Neural cell (in vitro differentiated cells): ENCODE results near the gene NLRX1. TPM values are rescaled to one million over a fixed set of nuclear protein-coding genes. Genes with fewer than 3 reads are reported as not detected.

Source experiments
- H2AFZ ChIP-seq: fragments of 200-600, 300-800 bp; sonication (generic), shearing (Covaris generic); 2 replicates; pipeline ENCODE4 v1.6.0; 2014; ENCODE audit warnings: low read depth, mild to moderate bottlenecking, antibody characterized with exemption, low read length, moderate library complexity
- H3F3A ChIP-seq: fragments of 200-600 bp; shearing (Covaris generic); 2 replicates; pipeline ENCODE4 v1.6.1; 2016; ENCODE audit warnings: mild to moderate bottlenecking, moderate library complexity, mixed read lengths, antibody characterized with exemption, low read length; ENCODE audit not compliant: insufficient read depth, poor library complexity, severe bottlenecking
- H3K27ac ChIP-seq: fragments of 200-600, 300-800 bp; sonication (generic), shearing (Covaris generic); 2 replicates; pipeline ENCODE4 v1.5.1; 2014; ENCODE audit warnings: mild to moderate bottlenecking, low read length, moderate library complexity
- H3K27me3 ChIP-seq: fragments of 300-800, 200-600 bp; sonication (generic), shearing (Covaris generic); 2 replicates; pipeline ENCODE4 v1.6.0; 2014; ENCODE audit warnings: mild to moderate bottlenecking, low read depth, low read length, moderate library complexity; ENCODE audit not compliant: insufficient read depth
- H3K36me3 ChIP-seq: fragments of 300-800, 200-600 bp; sonication (generic), shearing (Covaris generic); 2 replicates; pipeline ENCODE4 v1.5.1; 2014; ENCODE audit warnings: mild to moderate bottlenecking, antibody characterized with exemption, low read length, moderate library complexity; ENCODE audit not compliant: insufficient read depth
- H3K4me2 ChIP-seq: fragments of 300-800, 200-600 bp; sonication (generic), shearing (Covaris generic); 2 replicates; pipeline ENCODE4 v1.6.0; 2014; ENCODE audit warnings: mild to moderate bottlenecking, low read length
- H3K4me3 ChIP-seq: fragments of 300-800, 200-600 bp; sonication (generic), shearing (Covaris generic); 2 replicates; pipeline ENCODE4 v1.5.1; 2014; ENCODE audit warnings: mild to moderate bottlenecking, low read length, moderate library complexity
- H3K79me2 ChIP-seq: fragments of 200-600 bp; shearing (Covaris generic); replicated peaks from 2 replicates; pipeline ENCODE4 v1.6.0; 2014; ENCODE audit warnings: mild to moderate bottlenecking, low read length, moderate library complexity; ENCODE audit not compliant: insufficient read depth
- H3K9ac ChIP-seq: fragments of 300-800, 200-600 bp; sonication (generic), shearing (Covaris generic); 2 replicates; pipeline ENCODE4 v1.6.1; 2016; ENCODE audit warnings: mild to moderate bottlenecking, low read length, mixed read lengths
- H3K9me2 ChIP-seq: fragments of 200-600 bp; shearing (Covaris generic); 2 replicates; pipeline ENCODE4 v1.6.1; 2016; ENCODE audit warnings: mild to moderate bottlenecking, low read length, mixed read lengths; ENCODE audit not compliant: insufficient read depth
- H3K9me3 ChIP-seq: fragments of 200-600, 300-800 bp; sonication (generic), shearing (Covaris generic); 2 replicates; pipeline ENCODE4 v1.6.1; 2016; ENCODE audit warnings: mild to moderate bottlenecking, mixed run types, low read length, moderate library complexity, mixed read lengths
- H4K20me1 ChIP-seq: fragments of 200-600 bp; shearing (Covaris generic); 2 replicates; pipeline ENCODE4 v1.6.1; 2016; ENCODE audit warnings: mild to moderate bottlenecking, mixed run types; ENCODE audit not compliant: insufficient read depth
- EP300 ChIP-seq: fragments of 450-650 bp; conservative IDR thresholded peaks from 2 replicates; pipeline ENCODE4 v1.6.1; 2014; ENCODE audit warnings: antibody characterized with exemption, mild to moderate bottlenecking, moderate library complexity; ENCODE audit not compliant: poor library complexity, severe bottlenecking
- EZH2 ChIP-seq: fragments of 200-600, 300-800 bp; shearing (Covaris generic), sonication (generic); IDR thresholded peaks from 2 replicates; pipeline ENCODE4 v1.6.1; 2014; ENCODE audit warnings: antibody characterized with exemption, low read length, borderline replicate concordance, mild to moderate bottlenecking; ENCODE audit not compliant: insufficient read depth, poor library complexity, severe bottlenecking
- MXI1 ChIP-seq: fragments of 450-650 bp; conservative IDR thresholded peaks from 2 replicates; pipeline ENCODE4 v1.6.1; 2014; ENCODE audit warnings: antibody characterized with exemption, mild to moderate bottlenecking; ENCODE audit not compliant: poor library complexity, severe bottlenecking
- POLR2AphosphoS5 ChIP-seq: IDR thresholded peaks from 2 replicates; pipeline ENCODE4 v1.6.1; 2012
- RAD21 ChIP-seq: fragments of 450-650 bp; conservative IDR thresholded peaks from 2 replicates; pipeline ENCODE4 v1.6.1; 2014; ENCODE audit warnings: antibody characterized with exemption, mild to moderate bottlenecking, moderate library complexity
- SMC3 ChIP-seq: fragments of 450-650 bp; conservative IDR thresholded peaks from 2 replicates; pipeline ENCODE4 v1.6.1; 2014; ENCODE audit warnings: antibody characterized with exemption, mild to moderate bottlenecking, moderate library complexity; ENCODE audit not compliant: poor library complexity
- TAF1 ChIP-seq: IDR thresholded peaks from 2 replicates; pipeline ENCODE4 v1.6.1; 2012; ENCODE audit warnings: low read depth
- polyA plus RNA-seq: library from polyadenylated mRNA; depleted of rRNA; stranded (reverse); fragments of >200 nt; gene quantifications from 2 replicates; pipeline ENCODE4 v1.2.3, GENCODE V29; 2014
- TF ChIP-seq, protein P1 (sequence below): fragments of 450-650 bp; IDR thresholded peaks from 2 replicates; pipeline ENCODE4 v1.5.1; 2014; ENCODE audit warnings: antibody characterized with exemption, mild to moderate bottlenecking, moderate library complexity; ENCODE audit not compliant: poor library complexity, severe bottlenecking
- TF ChIP-seq, protein P2 (sequence below): IDR thresholded peaks from 2 replicates; pipeline ENCODE4 v1.6.1; 2012; ENCODE audit warnings: borderline replicate concordance

Gene NLRX1
- polyA plus RNA-seq, 1 donor from 2014 or later = 1.6 TPM

GRCh38 chr11:119157063-119157462 lies 11.5 kb upstream of the NLRX1 start:
- no peaks in the 10 kb centered on the region for H3K9me2 ChIP-seq
- no peak overlapping the region for H3K4me2 ChIP-seq
- no peaks in the 10 kb centered on the region for H3K9me3 ChIP-seq
- H3K27me3 ChIP-seq = no peaks in the 10 kb centered on the region
- no peak overlapping the region for H3K9ac ChIP-seq
- H3K4me3 ChIP-seq = no peak overlapping the region
- H3F3A ChIP-seq = no peaks in the 10 kb centered on the region
- no peak overlapping the region for H3K27ac ChIP-seq
- no peak for TF ChIP-seq RAD21
- H2AFZ ChIP-seq = no peak overlapping the region
- H3K79me2 ChIP-seq = no peaks in the 10 kb centered on the region
- no peaks in the 10 kb centered on the region for H3K36me3 ChIP-seq
- no peaks in the 10 kb centered on the region for H4K20me1 ChIP-seq

GRCh38 chr11:119158467-119158866 lies 10.1 kb upstream of the NLRX1 start:
- no peak overlapping the region for H3K9ac ChIP-seq
- no peak overlapping the region for H3K27ac ChIP-seq
- no peaks in the 10 kb centered on the region for H3K9me2 ChIP-seq
- H3K36me3 ChIP-seq = no peaks in the 10 kb centered on the region
- no peaks in the 10 kb centered on the region for H3K79me2 ChIP-seq
- no peak overlapping the region for H3K4me3 ChIP-seq
- no peaks in the 10 kb centered on the region for H4K20me1 ChIP-seq
- H3K27me3 ChIP-seq = no peaks in the 10 kb centered on the region
- no peak overlapping the region for H3K4me2 ChIP-seq
- no peak overlapping the region for H2AFZ ChIP-seq
- TF ChIP-seq, protein P1, sequence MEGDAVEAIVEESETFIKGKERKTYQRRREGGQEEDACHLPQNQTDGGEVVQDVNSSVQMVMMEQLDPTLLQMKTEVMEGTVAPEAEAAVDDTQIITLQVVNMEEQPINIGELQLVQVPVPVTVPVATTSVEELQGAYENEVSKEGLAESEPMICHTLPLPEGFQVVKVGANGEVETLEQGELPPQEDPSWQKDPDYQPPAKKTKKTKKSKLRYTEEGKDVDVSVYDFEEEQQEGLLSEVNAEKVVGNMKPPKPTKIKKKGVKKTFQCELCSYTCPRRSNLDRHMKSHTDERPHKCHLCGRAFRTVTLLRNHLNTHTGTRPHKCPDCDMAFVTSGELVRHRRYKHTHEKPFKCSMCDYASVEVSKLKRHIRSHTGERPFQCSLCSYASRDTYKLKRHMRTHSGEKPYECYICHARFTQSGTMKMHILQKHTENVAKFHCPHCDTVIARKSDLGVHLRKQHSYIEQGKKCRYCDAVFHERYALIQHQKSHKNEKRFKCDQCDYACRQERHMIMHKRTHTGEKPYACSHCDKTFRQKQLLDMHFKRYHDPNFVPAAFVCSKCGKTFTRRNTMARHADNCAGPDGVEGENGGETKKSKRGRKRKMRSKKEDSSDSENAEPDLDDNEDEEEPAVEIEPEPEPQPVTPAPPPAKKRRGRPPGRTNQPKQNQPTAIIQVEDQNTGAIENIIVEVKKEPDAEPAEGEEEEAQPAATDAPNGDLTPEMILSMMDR = no peak
- TF ChIP-seq MXI1 (no peak), EZH2 (no peak), TAF1 (no peak), SMC3 (no peak), EP300 (no peak)
- TF ChIP-seq, protein P2, sequence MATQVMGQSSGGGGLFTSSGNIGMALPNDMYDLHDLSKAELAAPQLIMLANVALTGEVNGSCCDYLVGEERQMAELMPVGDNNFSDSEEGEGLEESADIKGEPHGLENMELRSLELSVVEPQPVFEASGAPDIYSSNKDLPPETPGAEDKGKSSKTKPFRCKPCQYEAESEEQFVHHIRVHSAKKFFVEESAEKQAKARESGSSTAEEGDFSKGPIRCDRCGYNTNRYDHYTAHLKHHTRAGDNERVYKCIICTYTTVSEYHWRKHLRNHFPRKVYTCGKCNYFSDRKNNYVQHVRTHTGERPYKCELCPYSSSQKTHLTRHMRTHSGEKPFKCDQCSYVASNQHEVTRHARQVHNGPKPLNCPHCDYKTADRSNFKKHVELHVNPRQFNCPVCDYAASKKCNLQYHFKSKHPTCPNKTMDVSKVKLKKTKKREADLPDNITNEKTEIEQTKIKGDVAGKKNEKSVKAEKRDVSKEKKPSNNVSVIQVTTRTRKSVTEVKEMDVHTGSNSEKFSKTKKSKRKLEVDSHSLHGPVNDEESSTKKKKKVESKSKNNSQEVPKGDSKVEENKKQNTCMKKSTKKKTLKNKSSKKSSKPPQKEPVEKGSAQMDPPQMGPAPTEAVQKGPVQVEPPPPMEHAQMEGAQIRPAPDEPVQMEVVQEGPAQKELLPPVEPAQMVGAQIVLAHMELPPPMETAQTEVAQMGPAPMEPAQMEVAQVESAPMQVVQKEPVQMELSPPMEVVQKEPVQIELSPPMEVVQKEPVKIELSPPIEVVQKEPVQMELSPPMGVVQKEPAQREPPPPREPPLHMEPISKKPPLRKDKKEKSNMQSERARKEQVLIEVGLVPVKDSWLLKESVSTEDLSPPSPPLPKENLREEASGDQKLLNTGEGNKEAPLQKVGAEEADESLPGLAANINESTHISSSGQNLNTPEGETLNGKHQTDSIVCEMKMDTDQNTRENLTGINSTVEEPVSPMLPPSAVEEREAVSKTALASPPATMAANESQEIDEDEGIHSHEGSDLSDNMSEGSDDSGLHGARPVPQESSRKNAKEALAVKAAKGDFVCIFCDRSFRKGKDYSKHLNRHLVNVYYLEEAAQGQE = no peak
- no peaks in the 10 kb centered on the region for H3F3A ChIP-seq
- H3K9me3 ChIP-seq = no peaks in the 10 kb centered on the region

DNA sequence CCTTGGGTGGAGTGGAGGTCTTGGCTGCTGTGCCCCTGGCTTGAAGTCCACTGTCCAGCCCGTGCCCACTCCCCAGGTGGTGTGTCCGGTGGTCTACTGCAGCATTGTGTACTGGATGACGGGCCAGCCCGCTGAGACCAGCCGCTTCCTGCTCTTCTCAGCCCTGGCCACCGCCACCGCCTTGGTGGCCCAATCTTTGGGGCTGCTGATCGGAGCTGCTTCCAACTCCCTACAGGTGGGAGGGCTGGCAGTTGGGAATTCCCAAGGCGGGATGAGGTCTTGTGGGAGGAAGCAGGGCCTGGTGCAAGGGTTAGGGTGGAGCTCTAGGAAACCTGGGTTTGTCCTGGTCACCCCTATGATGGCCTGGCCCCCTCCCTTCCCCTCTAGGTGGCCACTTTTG lies 8.4 kb upstream of the NLRX1 start:
- H3K79me2 ChIP-seq = no peaks in the 10 kb centered on the region
- no peak overlapping the region for H3K4me2 ChIP-seq
- no peaks in the 10 kb centered on the region for H4K20me1 ChIP-seq
- H3F3A ChIP-seq = no peaks in the 10 kb centered on the region
- H3K4me3 ChIP-seq = no peak overlapping the region
- H3K27me3 ChIP-seq = no peaks in the 10 kb centered on the region
- no peak overlapping the region for H3K27ac ChIP-seq
- no peaks in the 10 kb centered on the region for H3K9me2 ChIP-seq
- TF ChIP-seq RAD21 (no peak), POLR2AphosphoS5 (no peak)
- H3K9me3 ChIP-seq = no peaks in the 10 kb centered on the region
- no peak overlapping the region for H2AFZ ChIP-seq
- no peak overlapping the region for H3K9ac ChIP-seq
- no peaks in the 10 kb centered on the region for H3K36me3 ChIP-seq
